ENCODE data around the gene CROCC. TPM values are rescaled to one million over a fixed set of nuclear protein-coding genes. Genes with fewer than 3 reads are reported as not detected.

The CROCC gene
- total RNA-seq, 1 experiment from 2014 or later = 30.2 TPM

DNA sequence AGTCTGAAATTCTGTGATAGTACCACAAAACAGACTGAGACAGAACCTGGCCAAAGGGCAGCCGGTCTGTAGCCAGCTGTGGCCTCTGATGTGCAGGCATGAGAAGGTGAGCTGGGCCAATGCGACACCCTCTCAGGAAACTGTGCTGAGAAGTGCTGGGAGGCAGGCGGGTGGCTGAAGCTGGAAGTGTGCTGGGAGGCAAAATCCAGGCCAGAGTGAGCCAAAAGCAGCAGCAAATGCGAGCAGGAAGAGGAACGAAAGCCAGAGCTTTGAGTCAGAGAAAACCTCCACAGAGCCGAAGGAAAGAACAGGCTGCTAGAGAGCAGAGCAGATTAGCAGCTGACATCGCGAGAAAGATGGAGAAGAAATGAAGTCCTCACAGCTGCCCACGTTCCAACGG, 100.2 kb downstream of the CROCC start:
- no peak overlapping the region for H3K4me3 ChIP-seq (ENCODE audit: low read depth, low read length, poor library complexity, severe bottlenecking)
- TF ChIP-seq EZH2 (IDR thresholded peaks at IDR 0.05; ENCODE audit: borderline replicate concordance, low read depth, low read length, poor library complexity, severe bottlenecking) = no peak
- TF ChIP-seq, protein P1, sequence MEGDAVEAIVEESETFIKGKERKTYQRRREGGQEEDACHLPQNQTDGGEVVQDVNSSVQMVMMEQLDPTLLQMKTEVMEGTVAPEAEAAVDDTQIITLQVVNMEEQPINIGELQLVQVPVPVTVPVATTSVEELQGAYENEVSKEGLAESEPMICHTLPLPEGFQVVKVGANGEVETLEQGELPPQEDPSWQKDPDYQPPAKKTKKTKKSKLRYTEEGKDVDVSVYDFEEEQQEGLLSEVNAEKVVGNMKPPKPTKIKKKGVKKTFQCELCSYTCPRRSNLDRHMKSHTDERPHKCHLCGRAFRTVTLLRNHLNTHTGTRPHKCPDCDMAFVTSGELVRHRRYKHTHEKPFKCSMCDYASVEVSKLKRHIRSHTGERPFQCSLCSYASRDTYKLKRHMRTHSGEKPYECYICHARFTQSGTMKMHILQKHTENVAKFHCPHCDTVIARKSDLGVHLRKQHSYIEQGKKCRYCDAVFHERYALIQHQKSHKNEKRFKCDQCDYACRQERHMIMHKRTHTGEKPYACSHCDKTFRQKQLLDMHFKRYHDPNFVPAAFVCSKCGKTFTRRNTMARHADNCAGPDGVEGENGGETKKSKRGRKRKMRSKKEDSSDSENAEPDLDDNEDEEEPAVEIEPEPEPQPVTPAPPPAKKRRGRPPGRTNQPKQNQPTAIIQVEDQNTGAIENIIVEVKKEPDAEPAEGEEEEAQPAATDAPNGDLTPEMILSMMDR (conservative IDR thresholded peaks at IDR 0.05; ENCODE audit: low read depth, low read length) = no peak
- POLR2A ChIA-PET (ENCODE audit: low non-redundant PET) = interaction anchor here (0.6 kb wide), 1 partner anchor 25 kb away, joined by 8 read pairs; no protein-coding TSS in a partner anchor
- BruUV-seq (replicated peaks) = no TSS peak
- no peak for DNase-seq (ENCODE audit: low spot score)
- CTCF ChIA-PET = no interaction called here
- no peaks in the 10 kb centered on the region for H3K27me3 ChIP-seq (replicated peaks; ENCODE audit: insufficient read depth, low read depth, low read length, poor library complexity)
- H3K36me3 ChIP-seq (ENCODE audit: insufficient read depth, low read length, poor library complexity, severe bottlenecking) = peaks cover 85% of the 10 kb centered on the region
- intact Hi-C loops (cut with micrococcal nuclease; ENCODE audit: unreplicated experiment) = no loop called here
- H3K9me3 ChIP-seq (ENCODE audit: low read depth, low read length, poor library complexity, severe bottlenecking) = no peaks in the 10 kb centered on the region
- H3K27ac ChIP-seq (ENCODE audit: low read depth, low read length, poor library complexity, severe bottlenecking) = no peak overlapping the region
- no peaks in the 10 kb centered on the region for H3K4me1 ChIP-seq (ENCODE audit: insufficient read depth, low read length, poor library complexity, severe bottlenecking)

Other genes with a start within 250 kb of the CROCC start
- gene RNU1-4, start 181.4 kb upstream of the CROCC start, total RNA-seq (2021) = 1,866 and 1,908 TPM in 2 replicates
- gene RNU1-2, start 26.0 kb upstream of the CROCC start, total RNA-seq (2021) = 1,866 and 1,908 TPM in 2 replicates
- gene MFAP2, start 58.7 kb downstream of the CROCC start, total RNA-seq (2021) = 27.2 and 44.7 TPM in 2 replicates
- gene ATP13A2, start 90.0 kb downstream of the CROCC start, total RNA-seq (2021) = 50.9 and 55.6 TPM in 2 replicates
- 207 and 208 TPM in 2 replicates for gene SDHB, start 132.1 kb downstream of the CROCC start, total RNA-seq (2021)
- 26.4 and 27.7 TPM in 2 replicates for gene PADI2, start 197.5 kb downstream of the CROCC start, total RNA-seq (2021)